ENCODE measurements around the gene GDPGP1.

- TF ChIP-seq JUND (IDR thresholded peaks at IDR 0.05) (no peak), CTCF (IDR thresholded peaks at IDR 0.05; ENCODE audit: low read depth, low read length, missing input control) (no peak), TAF1 (conservative IDR thresholded peaks at IDR 0.05) (no peak), GABPA (IDR thresholded peaks at IDR 0.05 in 1 of 2, conservative IDR thresholded peaks at IDR 0.05 in 1 of 2) (no peak), YY1 (IDR thresholded peaks at IDR 0.05) (no peak), EGR1 (IDR thresholded peaks at IDR 0.05; ENCODE audit: low read depth in 2 of 2) (no peak), MAX (IDR thresholded peaks at IDR 0.05) (no peak), HNF4A (conservative IDR thresholded peaks at IDR 0.05) (no peak), ZBTB33 (IDR thresholded peaks at IDR 0.05) (no peak), SP1 (IDR thresholded peaks at IDR 0.05) (no peak), RAD21 (IDR thresholded peaks at IDR 0.05) (no peak), REST (IDR thresholded peaks at IDR 0.05) (no peak), FOXA2 (IDR thresholded peaks at IDR 0.05) (no peak)
- TF ChIP-seq, protein P1, sequence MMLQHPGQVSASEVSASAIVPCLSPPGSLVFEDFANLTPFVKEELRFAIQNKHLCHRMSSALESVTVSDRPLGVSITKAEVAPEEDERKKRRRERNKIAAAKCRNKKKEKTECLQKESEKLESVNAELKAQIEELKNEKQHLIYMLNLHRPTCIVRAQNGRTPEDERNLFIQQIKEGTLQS (IDR thresholded peaks at IDR 0.05) = no peak
Observed at GRCh38 chr15:90295270-90295648, 61.2 kb downstream of the GDPGP1 start.
